Colon (tissue), 2 donors: ENCODE measurements around the gene MPP3.
"Not testable (repeated sequence)": the region's sequence is repeated elsewhere in the genome, so short reads cannot be mapped to it uniquely, and the experiment has no call there.

Source experiments
- FAIRE-seq: peaks from 2 replicates; lab custom pipeline; 2012; peaks lifted over from hg19 to GRCh38; lab: Jason Lieb, UNC
- donor health status: control.
- donor health status: control.

Gene MPP3

GRCh38 chr17:43860927-43861622 is 28.1 kb upstream of the MPP3 start:
- FAIRE-seq = no peak

GRCh38 chr17:43860077-43860725 is 27.3 kb upstream of the MPP3 start:
- no peak for FAIRE-seq

GRCh38 chr17:43857957-43858600 is 25.1 kb upstream of the MPP3 start:
- no peak for FAIRE-seq

- no peak for FAIRE-seq
Observed at GRCh38 chr17:43857141-43857540, 24.2 kb upstream of the MPP3 start.

- no peak for FAIRE-seq
Observed at GRCh38 chr17:43856141-43856540, 23.2 kb upstream of the MPP3 start.

GRCh38 chr17:43855061-43855460 is 22.1 kb upstream of the MPP3 start:
- FAIRE-seq = no peak

GRCh38 chr17:43854498-43854897 is 21.6 kb upstream of the MPP3 start:
- FAIRE-seq = no peak

- FAIRE-seq = no peak
Observed at GRCh38 chr17:43853546-43853945, 20.6 kb upstream of the MPP3 start.

GRCh38 chr17:43852571-43852970 is 19.6 kb upstream of the MPP3 start:
- no peak for FAIRE-seq

- FAIRE-seq = no peak
Observed at GRCh38 chr17:43849116-43849515, 16.2 kb upstream of the MPP3 start.

- FAIRE-seq = no peak
Observed at GRCh38 chr17:43848601-43849000, 15.7 kb upstream of the MPP3 start.

- FAIRE-seq = no peak
Observed at GRCh38 chr17:43846963-43847371, 14.0 kb upstream of the MPP3 start, which contains the start of gene CD300LG. Gene CD300LG, plus strand, starts transcription at chr17:43847176. Its CDS starts 41 bp downstream, at chr17:43847217.

GRCh38 chr17:43846221-43846712 is 13.3 kb upstream of the MPP3 start:
- FAIRE-seq = no peak

GRCh38 chr17:43845766-43846165 is 12.8 kb upstream of the MPP3 start:
- FAIRE-seq = no peak

- no peak for FAIRE-seq
Observed at GRCh38 chr17:43844241-43844640, 11.3 kb upstream of the MPP3 start.

- FAIRE-seq = no peak
Observed at GRCh38 chr17:43842975-43843325, 10.0 kb upstream of the MPP3 start.

GRCh38 chr17:43842091-43842974 is 9.4 kb upstream of the MPP3 start:
- not testable (repeated sequence) for FAIRE-seq

- FAIRE-seq = no peak
Observed at GRCh38 chr17:43841282-43841681, 8.3 kb upstream of the MPP3 start.

- FAIRE-seq = no peak
Observed at GRCh38 chr17:43840814-43841213, 7.9 kb upstream of the MPP3 start.

- FAIRE-seq = no peak
Observed at GRCh38 chr17:43839670-43840108, 6.7 kb upstream of the MPP3 start.

GRCh38 chr17:43834106-43834505 is 1.2 kb upstream of the MPP3 start:
- no peak for FAIRE-seq
